Panc1 (cell line): Measurements from ENCODE around the gene ZCCHC24. TPM values are rescaled to one million over a fixed set of nuclear protein-coding genes. Genes with fewer than 3 reads are reported as not detected.

Experiments used
- ATAC-seq: fragments of 200-7000 bp; cut with Tn5 transposase; 2 replicates; pipeline ENCODE4 v1.9.1; 2020; ENCODE audit warnings: mild to moderate bottlenecking, moderate library complexity
- BruUV-seq: library from RNA; stranded (reverse); fragments of 400-500 nt; replicated peaks from 2 replicates; lab custom pipeline; 2021; lab: Mats Ljungman, UMichigan
- CTCF ChIA-PET: fragments of 300-600 bp; sonication (Branson Sonifier 250); formaldehyde crosslinking; loops from one replicate; lab custom pipeline; 2022; ENCODE audit warnings: antibody characterized with exemption; lab: Charles Lee
- POLR2A ChIA-PET: fragments of 300-600 bp; sonication (Branson Sonifier 250); formaldehyde crosslinking; loops from one replicate; lab custom pipeline; 2022; ENCODE audit warnings: antibody characterized with exemption; lab: Charles Lee
- DNase-seq: peaks from one replicate; pipeline ENCODE4 v3.0.0-alpha.2; 2010; ENCODE audit warnings: low read depth, low spot score
- H3K27ac ChIP-seq: 2 replicates; pipeline ENCODE4 v1.5.1; 2011; ENCODE audit warnings: mild to moderate bottlenecking, low read length, inconsistent platforms
- H3K27me3 ChIP-seq: fragments of 200-500 bp; sonication (Bioruptor generic); 2 replicates; pipeline ENCODE4 v1.6.0; 2014; ENCODE audit warnings: low read length, inconsistent platforms; ENCODE audit not compliant: control insufficient read depth, insufficient read depth
- H3K36me3 ChIP-seq: fragments of 200-500 bp; sonication (Bioruptor generic); 2 replicates; pipeline ENCODE4 v1.5.1; 2014; ENCODE audit warnings: inconsistent platforms, mild to moderate bottlenecking, low read length, moderate library complexity; ENCODE audit not compliant: control insufficient read depth, insufficient read depth
- H3K4me1 ChIP-seq: 2 replicates; pipeline ENCODE4 v1.5.1; 2011; ENCODE audit warnings: inconsistent platforms, mild to moderate bottlenecking, low read length, moderate library complexity; ENCODE audit not compliant: control insufficient read depth, insufficient read depth
- H3K4me3 ChIP-seq, 2 experiments: 2 replicates each; pipeline ENCODE4 v1.5.1; 2011 to 2012; ENCODE audit warnings: low read depth in 2 of 2, low read length in 2 of 2, mild to moderate bottlenecking in 2 of 2, inconsistent platforms in 1 of 2, moderate library complexity in 1 of 2
- H3K9me3 ChIP-seq: fragments of 200-500 bp; sonication (Bioruptor generic); 2 replicates; pipeline ENCODE4 v1.5.1; 2014; ENCODE audit warnings: low read depth, mild to moderate bottlenecking, inconsistent platforms, low read length, moderate library complexity; ENCODE audit not compliant: control insufficient read depth, insufficient read depth
- POLR2AphosphoS5 ChIP-seq: IDR thresholded peaks from 2 replicates; pipeline ENCODE4 v1.6.1; 2012; ENCODE audit warnings: mild to moderate bottlenecking, low read depth, low read length, moderate library complexity
- SIN3A ChIP-seq: IDR thresholded peaks from 2 replicates; pipeline ENCODE4 v1.6.1; 2012; ENCODE audit warnings: low read depth, mild to moderate bottlenecking, low read length, moderate library complexity, borderline replicate concordance; ENCODE audit not compliant: insufficient read depth
- TCF7L2 ChIP-seq: IDR thresholded peaks from 2 replicates; pipeline ENCODE4 v1.6.1; 2011; ENCODE audit warnings: mild to moderate bottlenecking, low read depth, low read length, inconsistent platforms
- in situ Hi-C: cut with HindIII; loops from 2 replicates; pipeline ENCODE4 v1.10.0; 2016; ENCODE audit warnings: low sequenced_read_pairs, low pct_unique_long_range_greater_than_20kb
- intact Hi-C: fragments of 100-400 bp; cut with micrococcal nuclease; formaldehyde crosslinking; loops from one replicate; pipeline ENCODE4 v1.10.0; 2022; ENCODE audit not compliant: unreplicated experiment
- total RNA-seq: library from RNA; stranded (reverse); gene quantifications from one replicate; pipeline ENCODE4 v1.2.1, GENCODE V29; 2021; ENCODE audit not compliant: unreplicated experiment
- TF ChIP-seq, protein P1 (sequence below), 2 experiments: IDR thresholded peaks; 2 replicates each; pipeline ENCODE4 v1.6.1; 2011 to 2012; ENCODE audit warnings: low read depth in 2 of 2, control low read depth in 1 of 2, low read length in 1 of 2, mild to moderate bottlenecking in 1 of 2, moderate library complexity in 1 of 2; ENCODE audit not compliant: insufficient read depth in 1 of 2
- TF ChIP-seq, protein P2 (sequence below): fragments of 450-650 bp; IDR thresholded peaks from 2 replicates; pipeline ENCODE4 v1.5.1; 2017; ENCODE audit warnings: mild to moderate bottlenecking

Gene ZCCHC24
- total RNA-seq, 1 experiment from 2014 or later: 7.8 TPM

DNA sequence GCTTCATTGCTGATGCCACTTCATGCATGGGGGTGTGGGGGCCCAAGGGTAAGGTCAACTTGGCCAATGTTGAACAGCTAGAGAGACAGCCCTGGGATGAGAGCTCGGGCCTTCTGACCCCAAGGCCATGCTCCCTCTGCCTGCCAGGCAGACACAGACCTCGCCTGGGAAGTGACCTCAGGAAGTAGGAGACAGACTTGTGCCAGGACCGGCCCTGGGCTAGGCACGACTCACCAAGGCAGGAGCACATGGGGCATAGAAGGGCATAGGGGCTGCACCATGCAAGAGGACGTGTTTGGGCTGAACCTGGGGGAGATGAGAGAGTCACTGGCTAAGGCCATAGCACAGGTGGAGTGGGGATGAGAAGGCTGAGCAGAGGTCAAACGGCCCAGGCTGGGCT lies 27.1 kb downstream of the ZCCHC24 start:
- ChIA-PET CTCF (no interaction called here), POLR2A (no interaction called here)
- in situ Hi-C loops (no loop called here), intact Hi-C loops (no loop called here)
- H3K36me3 ChIP-seq: no peaks in the 10 kb centered on the region
- ATAC-seq: no peak
- H3K9me3 ChIP-seq: no peaks in the 10 kb centered on the region
- no peaks in the 10 kb centered on the region for H3K4me1 ChIP-seq
- BruUV-seq: no TSS peak
- H3K27me3 ChIP-seq: no peaks in the 10 kb centered on the region
- no peak overlapping the region for H3K27ac ChIP-seq
- TF ChIP-seq SIN3A (no peak), POLR2AphosphoS5 (no peak), TCF7L2 (no peak)
- TF ChIP-seq, protein P1, sequence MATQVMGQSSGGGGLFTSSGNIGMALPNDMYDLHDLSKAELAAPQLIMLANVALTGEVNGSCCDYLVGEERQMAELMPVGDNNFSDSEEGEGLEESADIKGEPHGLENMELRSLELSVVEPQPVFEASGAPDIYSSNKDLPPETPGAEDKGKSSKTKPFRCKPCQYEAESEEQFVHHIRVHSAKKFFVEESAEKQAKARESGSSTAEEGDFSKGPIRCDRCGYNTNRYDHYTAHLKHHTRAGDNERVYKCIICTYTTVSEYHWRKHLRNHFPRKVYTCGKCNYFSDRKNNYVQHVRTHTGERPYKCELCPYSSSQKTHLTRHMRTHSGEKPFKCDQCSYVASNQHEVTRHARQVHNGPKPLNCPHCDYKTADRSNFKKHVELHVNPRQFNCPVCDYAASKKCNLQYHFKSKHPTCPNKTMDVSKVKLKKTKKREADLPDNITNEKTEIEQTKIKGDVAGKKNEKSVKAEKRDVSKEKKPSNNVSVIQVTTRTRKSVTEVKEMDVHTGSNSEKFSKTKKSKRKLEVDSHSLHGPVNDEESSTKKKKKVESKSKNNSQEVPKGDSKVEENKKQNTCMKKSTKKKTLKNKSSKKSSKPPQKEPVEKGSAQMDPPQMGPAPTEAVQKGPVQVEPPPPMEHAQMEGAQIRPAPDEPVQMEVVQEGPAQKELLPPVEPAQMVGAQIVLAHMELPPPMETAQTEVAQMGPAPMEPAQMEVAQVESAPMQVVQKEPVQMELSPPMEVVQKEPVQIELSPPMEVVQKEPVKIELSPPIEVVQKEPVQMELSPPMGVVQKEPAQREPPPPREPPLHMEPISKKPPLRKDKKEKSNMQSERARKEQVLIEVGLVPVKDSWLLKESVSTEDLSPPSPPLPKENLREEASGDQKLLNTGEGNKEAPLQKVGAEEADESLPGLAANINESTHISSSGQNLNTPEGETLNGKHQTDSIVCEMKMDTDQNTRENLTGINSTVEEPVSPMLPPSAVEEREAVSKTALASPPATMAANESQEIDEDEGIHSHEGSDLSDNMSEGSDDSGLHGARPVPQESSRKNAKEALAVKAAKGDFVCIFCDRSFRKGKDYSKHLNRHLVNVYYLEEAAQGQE (IDR thresholded peaks at IDR 0.05; ENCODE audit: insufficient read depth in 1 of 2, low read depth in 2 of 2, low read length in 1 of 2): no peak
- TF ChIP-seq, protein P2, sequence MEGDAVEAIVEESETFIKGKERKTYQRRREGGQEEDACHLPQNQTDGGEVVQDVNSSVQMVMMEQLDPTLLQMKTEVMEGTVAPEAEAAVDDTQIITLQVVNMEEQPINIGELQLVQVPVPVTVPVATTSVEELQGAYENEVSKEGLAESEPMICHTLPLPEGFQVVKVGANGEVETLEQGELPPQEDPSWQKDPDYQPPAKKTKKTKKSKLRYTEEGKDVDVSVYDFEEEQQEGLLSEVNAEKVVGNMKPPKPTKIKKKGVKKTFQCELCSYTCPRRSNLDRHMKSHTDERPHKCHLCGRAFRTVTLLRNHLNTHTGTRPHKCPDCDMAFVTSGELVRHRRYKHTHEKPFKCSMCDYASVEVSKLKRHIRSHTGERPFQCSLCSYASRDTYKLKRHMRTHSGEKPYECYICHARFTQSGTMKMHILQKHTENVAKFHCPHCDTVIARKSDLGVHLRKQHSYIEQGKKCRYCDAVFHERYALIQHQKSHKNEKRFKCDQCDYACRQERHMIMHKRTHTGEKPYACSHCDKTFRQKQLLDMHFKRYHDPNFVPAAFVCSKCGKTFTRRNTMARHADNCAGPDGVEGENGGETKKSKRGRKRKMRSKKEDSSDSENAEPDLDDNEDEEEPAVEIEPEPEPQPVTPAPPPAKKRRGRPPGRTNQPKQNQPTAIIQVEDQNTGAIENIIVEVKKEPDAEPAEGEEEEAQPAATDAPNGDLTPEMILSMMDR: no peak
- DNase-seq: no peak
- H3K4me3 ChIP-seq: no peak overlapping the region

DNA sequence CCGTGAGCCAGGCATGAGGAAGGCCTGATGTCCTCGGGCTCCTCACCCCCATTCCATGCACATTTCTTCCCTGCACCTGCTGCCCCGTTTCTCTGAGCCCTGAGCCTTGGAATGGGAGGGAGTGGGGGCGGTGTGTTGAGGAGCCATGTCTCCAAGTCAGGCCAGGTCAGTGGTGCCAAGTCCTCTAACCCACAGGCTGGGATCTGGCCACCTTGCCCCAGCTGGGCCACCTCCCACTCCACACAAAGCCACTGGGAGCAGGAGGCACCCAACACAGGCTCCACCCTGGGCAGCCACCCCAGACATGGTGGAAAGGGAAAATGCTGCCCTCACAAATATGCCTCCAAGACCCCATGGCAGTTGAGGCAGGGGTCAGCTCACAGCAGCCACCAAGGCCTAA lies 27.7 kb downstream of the ZCCHC24 start:
- H3K27ac ChIP-seq: no peak overlapping the region
- no TSS peak for BruUV-seq
- ATAC-seq (no peak), DNase-seq (no peak)
- H3K4me1 ChIP-seq: no peaks in the 10 kb centered on the region
- ChIA-PET CTCF (interaction anchor here (0.7 kb wide), 1 partner anchor 18 kb away, joined by 3 read pairs; no protein-coding TSS in a partner anchor), POLR2A (no interaction called here)
- in situ Hi-C loops: no loop called here
- no peak overlapping the region for H3K4me3 ChIP-seq
- H3K27me3 ChIP-seq: no peaks in the 10 kb centered on the region
- intact Hi-C loops: no loop called here
- H3K9me3 ChIP-seq: no peaks in the 10 kb centered on the region
- no peaks in the 10 kb centered on the region for H3K36me3 ChIP-seq
- no peak for TF ChIP-seq TCF7L2

DNA sequence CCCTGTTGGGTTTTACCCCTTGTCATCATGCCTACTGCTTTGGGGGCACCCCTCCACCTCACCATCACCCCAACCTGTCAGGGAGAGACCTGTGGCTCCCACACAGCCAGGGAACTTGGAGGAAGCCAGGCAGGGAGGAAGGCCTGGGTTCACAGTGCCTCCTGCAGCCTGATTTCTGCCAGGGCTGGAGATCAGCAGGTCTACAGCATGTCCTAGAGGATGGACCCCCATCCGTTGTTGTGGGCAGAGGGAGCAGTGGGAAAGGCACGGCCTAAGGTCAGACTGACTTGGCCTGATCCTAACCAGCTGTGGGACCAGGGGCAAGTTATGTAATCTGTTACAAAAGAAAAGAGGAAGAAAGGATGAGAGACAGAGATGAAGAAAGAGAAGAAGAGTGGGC lies 28.2 kb downstream of the ZCCHC24 start:
- H3K4me3 ChIP-seq: no peak overlapping the region
- ATAC-seq: no peak
- in situ Hi-C loops (no loop called here), intact Hi-C loops (no loop called here)
- no peaks in the 10 kb centered on the region for H3K4me1 ChIP-seq
- H3K36me3 ChIP-seq: no peaks in the 10 kb centered on the region
- H3K27me3 ChIP-seq: no peaks in the 10 kb centered on the region
- ChIA-PET POLR2A (no interaction called here), CTCF (interaction anchor here (0.7 kb wide), 1 partner anchor 18 kb away, joined by 3 read pairs; no protein-coding TSS in a partner anchor)
- no TSS peak for BruUV-seq
- no peak for DNase-seq
- TF ChIP-seq, protein P1 (IDR thresholded peaks at IDR 0.05; ENCODE audit: insufficient read depth in 1 of 2, low read depth in 2 of 2, low read length in 1 of 2): no peak
- TF ChIP-seq POLR2AphosphoS5 (no peak), TCF7L2 (no peak), SIN3A (no peak)
- TF ChIP-seq, protein P2: no peak
- no peaks in the 10 kb centered on the region for H3K9me3 ChIP-seq
- H3K27ac ChIP-seq: no peak overlapping the region
